Astrocyte of the cerebellum (primary cell): ENCODE results near the gene TCHH.
"Not testable (repeated sequence)": the region's sequence is repeated elsewhere in the genome, so short reads cannot be mapped to it uniquely, and the experiment has no call there.

ENCODE experiments used
- DNase-seq: peaks from one replicate; pipeline ENCODE4 v3.0.0-alpha.2; 2011; ENCODE audit warnings: low read depth
- H3K4me3 ChIP-seq: 2 replicates; pipeline ENCODE4 v1.5.1; 2011; ENCODE audit warnings: mild to moderate bottlenecking, low read depth, low read length, moderate library complexity
- in situ Hi-C: cut with HindIII; loops from 2 replicates; pipeline ENCODE4 v1.10.0; 2017; ENCODE audit warnings: low sequenced_read_pairs
- TF ChIP-seq, protein P1 (sequence below): IDR thresholded peaks from 2 replicates; pipeline ENCODE4 v1.5.1; 2012; ENCODE audit warnings: low read length, low read depth, moderate library complexity, mild to moderate bottlenecking; ENCODE audit errors: missing control alignments

Gene TCHH

DNA sequence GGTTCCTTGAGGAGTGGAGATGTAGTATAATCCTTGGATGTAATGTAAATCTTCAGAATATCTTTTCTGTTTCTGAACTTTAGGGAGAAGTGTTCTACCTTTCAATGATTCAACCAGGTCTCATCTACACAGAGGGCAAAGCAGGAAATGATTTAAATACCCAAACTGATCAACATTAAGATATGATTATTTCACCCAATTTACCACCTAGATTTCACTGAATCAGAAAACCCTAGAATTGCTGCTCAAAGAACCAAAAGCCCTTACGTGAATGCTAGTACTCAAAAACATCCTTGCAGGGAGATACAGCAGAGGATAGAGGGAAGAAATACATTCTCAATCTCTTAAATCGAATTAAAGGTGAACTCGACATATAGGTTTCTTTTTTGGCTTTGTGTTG lies 38.8 kb upstream of the TCHH start:
- in situ Hi-C loops = no loop called here
- H3K4me3 ChIP-seq = no peak overlapping the region
- TF ChIP-seq, protein P1, sequence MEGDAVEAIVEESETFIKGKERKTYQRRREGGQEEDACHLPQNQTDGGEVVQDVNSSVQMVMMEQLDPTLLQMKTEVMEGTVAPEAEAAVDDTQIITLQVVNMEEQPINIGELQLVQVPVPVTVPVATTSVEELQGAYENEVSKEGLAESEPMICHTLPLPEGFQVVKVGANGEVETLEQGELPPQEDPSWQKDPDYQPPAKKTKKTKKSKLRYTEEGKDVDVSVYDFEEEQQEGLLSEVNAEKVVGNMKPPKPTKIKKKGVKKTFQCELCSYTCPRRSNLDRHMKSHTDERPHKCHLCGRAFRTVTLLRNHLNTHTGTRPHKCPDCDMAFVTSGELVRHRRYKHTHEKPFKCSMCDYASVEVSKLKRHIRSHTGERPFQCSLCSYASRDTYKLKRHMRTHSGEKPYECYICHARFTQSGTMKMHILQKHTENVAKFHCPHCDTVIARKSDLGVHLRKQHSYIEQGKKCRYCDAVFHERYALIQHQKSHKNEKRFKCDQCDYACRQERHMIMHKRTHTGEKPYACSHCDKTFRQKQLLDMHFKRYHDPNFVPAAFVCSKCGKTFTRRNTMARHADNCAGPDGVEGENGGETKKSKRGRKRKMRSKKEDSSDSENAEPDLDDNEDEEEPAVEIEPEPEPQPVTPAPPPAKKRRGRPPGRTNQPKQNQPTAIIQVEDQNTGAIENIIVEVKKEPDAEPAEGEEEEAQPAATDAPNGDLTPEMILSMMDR = no peak
- no peak for DNase-seq

DNA sequence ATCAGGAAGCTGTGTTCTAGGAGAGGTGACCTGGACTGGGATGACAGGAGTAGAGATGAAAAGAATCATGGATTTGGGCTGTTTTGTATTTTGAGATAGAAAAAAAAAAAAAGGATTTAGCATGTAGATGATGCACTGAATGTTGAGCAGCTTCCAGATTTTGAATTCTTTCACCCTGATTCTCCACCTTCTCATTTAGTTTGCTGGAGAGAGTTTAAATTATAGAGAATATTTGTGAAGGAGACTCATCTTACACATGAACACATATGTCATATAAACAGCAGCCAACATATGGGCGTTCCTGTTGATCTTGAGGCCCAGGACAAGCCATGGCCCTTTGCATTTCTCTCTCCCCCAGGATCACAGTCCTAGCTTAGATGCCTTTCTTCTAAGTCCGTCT lies 36.4 kb upstream of the TCHH start:
- H3K4me3 ChIP-seq = no peak overlapping the region
- TF ChIP-seq, protein P1 = no peak
- in situ Hi-C loops = no loop called here
- DNase-seq = no peak

DNA sequence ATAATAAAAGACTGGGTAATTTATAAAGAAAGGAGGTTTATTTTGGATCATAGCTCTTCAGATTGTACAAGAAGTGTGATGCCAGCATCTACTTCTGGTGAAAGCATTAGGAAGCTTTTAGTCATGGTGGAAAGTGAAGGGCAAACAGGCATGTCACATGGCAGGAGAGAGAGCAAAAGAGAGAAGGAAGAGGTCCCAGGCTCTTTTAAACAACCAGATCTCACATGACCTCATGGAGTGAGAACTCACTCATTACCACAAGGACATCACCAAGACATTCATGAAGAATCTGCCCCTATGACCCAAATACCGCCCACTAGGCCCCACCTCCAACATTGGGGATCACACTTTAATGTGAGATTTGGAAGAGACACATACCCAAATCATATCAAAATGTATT lies 33.7 kb upstream of the TCHH start:
- H3K4me3 ChIP-seq = no peak overlapping the region
- in situ Hi-C loops = no loop called here
- TF ChIP-seq, protein P1 = no peak
- no peak for DNase-seq

DNA sequence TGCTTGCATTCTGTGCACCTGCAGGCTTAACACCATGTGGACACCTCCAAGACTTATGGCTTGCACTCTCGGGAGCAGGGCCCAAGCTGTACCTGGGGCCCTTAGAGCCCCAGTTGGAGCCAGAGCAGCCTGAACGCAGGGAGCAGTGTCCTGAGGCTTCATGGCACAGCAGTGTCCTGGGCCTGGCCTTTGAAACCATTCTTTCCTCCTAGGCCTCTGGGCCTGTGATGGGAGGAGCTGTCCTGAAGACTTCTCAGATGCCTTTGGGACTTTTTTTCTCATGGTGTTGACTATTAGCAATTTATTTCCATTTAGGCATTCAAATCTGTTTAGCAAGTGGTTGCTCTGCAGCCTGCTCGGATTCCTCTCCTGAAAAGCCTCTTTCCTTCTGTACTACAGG lies 32.8 kb upstream of the TCHH start:
- TF ChIP-seq, protein P1 = no peak

DNA sequence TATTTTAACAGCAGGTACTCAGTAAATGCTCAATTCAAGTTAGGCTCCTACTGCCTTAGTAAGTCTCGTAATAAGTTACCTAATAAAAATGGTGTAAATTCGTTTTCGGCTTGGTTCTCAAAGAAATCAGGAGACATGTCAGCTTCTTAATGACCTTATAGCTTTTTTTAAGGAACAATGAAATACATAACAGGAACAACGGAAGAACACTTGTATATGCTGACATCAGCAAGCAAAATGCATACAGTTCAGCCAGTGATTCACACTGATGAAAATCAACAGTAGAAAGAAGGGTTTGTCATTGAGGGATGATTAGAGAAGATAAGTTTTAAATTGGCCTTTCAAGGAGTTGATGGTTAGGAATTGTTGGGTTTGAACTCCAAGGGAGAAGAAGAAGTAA lies 30.5 kb upstream of the TCHH start:
- in situ Hi-C loops = no loop called here
- H3K4me3 ChIP-seq = no peak overlapping the region
- no peak for DNase-seq
- TF ChIP-seq, protein P1 = no peak

More for the DNA sequence above, 32.8 kb upstream of the TCHH start:
- H3K4me3 ChIP-seq = no peak overlapping the region
- DNase-seq = no peak
- in situ Hi-C loops = no loop called here

DNA sequence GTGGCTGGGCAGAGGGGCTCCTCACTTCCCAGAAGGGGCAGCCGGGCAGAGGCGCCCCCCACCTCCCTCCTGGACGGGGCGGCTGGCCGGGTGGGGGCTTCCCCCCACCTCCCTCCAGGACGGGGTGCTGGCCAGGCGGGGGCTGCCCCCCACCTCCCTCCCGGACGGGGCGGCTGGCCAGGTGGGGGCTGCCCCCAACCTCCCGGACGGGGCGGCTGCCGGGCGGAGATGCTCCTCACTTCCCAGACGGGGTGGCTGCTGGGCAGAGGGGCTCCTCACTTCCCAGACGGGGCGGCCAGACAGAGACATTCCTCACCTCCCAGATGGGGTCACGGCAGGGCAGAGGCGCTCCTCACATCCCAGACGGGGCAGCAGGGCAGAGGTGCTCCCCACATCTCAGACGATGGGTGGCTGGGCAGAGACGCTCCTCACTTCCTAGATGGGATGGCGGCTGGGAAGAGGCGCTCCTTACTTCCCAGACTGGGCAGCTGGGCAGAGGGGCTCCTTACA lies 29.5 kb upstream of the TCHH start:
- in situ Hi-C loops, H3K4me3 ChIP-seq, DNase-seq: not testable (repeated sequence)

DNA sequence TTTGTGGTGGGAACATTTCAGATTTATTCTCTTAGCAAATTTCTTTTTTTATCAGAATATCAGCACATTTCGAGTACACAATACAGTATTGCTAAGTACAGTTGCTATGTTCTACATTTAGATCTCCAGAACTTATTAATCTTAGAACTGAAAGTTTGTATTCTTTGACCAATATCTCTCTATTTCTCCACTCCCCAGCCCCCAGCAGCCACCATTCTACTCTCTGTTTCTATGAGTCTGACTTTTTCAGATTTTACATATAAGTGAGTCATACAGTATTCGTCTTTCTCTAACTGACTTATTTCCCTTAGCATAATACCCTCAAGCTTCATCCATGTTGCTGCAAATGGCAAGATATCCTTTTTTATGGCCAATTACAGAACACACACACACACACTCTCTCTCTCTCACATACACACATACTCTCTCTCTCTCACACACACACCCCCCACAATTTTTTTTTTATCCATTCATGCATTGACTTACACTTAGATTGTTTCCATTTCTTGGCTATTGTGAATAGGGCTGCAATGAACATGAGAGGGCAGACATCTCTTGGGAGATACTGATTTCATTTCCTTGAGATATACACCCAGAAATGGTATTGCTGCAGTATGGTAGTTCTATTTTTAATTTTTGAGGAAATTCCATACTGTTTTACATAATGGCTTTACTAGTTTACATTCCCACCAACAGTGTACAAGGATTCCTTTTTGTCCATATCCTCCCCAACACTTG lies 28.1 kb upstream of the TCHH start:
- no peak overlapping the region for H3K4me3 ChIP-seq
- TF ChIP-seq, protein P1 = no peak
- no peak for DNase-seq
- in situ Hi-C loops = no loop called here
